Measurements from ENCODE around the gene TRPV4. TPM values are rescaled to one million over a fixed set of nuclear protein-coding genes. Genes with fewer than 3 reads are reported as not detected.
A peak's percentile ranks its signal among the peaks of the same experiment; 100 is the strongest.

The TRPV4 gene
- total RNA-seq, 2 experiments from 2014 or later, result not detected

DNA sequence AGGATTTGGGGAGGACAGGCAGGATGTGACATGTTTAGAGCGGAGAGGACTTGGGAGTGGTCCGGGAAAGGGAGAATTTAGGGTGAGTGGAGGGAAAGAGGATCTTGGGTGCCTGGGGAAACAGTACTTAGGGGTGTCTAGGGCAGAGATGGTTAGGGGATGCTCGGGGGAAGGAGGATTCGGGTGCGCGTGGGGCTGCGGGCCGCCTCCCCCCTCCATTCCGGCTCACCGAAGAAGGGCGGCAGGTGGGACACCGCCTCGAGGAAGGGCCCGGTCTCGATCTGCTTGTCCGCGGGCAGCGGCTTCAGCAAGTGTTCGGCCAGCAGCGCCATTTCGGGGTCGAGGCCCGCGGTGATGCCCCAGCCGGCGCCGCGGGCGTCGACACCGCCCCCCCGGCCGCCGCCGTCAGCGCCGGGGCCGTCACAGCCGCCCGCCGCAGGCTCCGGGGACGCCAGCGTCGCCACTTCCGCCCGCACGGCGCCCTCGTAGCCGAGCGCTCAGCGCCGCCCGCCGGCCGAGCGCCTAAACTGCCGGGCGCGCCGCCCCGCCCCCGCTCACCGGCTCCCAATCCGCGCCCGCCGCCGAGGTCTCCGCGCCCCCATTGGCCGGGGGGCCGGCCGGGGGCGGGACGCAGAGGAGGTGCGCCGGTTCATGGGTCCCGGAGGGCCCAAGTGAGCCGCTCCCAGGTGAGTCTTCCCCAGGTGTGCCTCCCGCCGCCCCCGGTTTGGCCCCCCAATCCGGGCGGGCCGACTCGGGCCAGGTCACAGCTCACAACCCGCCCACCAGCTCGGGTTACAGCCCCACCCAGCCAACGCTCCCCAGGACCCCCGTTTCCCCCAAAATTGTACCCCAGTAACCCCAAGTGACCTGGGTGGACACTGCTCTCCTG, 47.1 kb upstream of the TRPV4 start, which contains the start of gene GLTP:
GLTP (minus strand) TSS at position 499 of the 889 bp plus-strand sequence; CDS start at position 332, 167 bp downstream.
- Mint-ChIP-seq H3K4me3 (peak within 1 kb of the TSS; percentile 92), H3K36me3 (ENCODE audit: low read depth) (peaks cover 1% of the 10 kb centered on the region), H3K4me1 (ENCODE audit: low read depth) (peaks cover 54% of the 10 kb centered on the region), H3K9me3 (no peaks in the 10 kb centered on the region), H3K27me3 (no peaks in the 10 kb centered on the region), H3K27ac (peak within 1 kb of the TSS; percentile 87)
- Histone ChIP-seq H3K27me3 (ENCODE audit: control insufficient read depth in 1 of 2, insufficient read depth in 2 of 2, low read length in 2 of 2) (no peaks in the 10 kb centered on the region), H3K4me1 (ENCODE audit: insufficient read depth, low read length) (peaks cover 35% of the 10 kb centered on the region), H3K9me3 (ENCODE audit: control insufficient read depth in 1 of 2, insufficient read depth in 1 of 2, low read length in 2 of 2) (no peaks in the 10 kb centered on the region), H3K4me3 (ENCODE audit: low read length) (peak within 1 kb of the TSS; percentile 98), H3K36me3 (ENCODE audit: insufficient read depth, low read length) (no peaks in the 10 kb centered on the region), H3K27ac (ENCODE audit: low read depth in 1 of 2, low read length in 2 of 2) (peak within 1 kb of the TSS; percentile 81 to 85)
- DNase-seq (peak; percentile 78 to 97 (median 88)), ATAC-seq (ENCODE audit: poor library complexity) (peak; percentile 96)
- POLR2A ChIA-PET, result interaction anchor here (1.7 kb wide), 1 partner anchor 21 kb away, joined by 8 read pairs; the partner anchor contains the start of gene TCHP
- CTCF ChIA-PET, result interaction anchor here (1.5 to 2.8 kb wide), 2 partner anchors 20 to 35 kb away, joined by 6 to 9 read pairs; partner anchors contain the start of gene TCHP
- intact Hi-C loops (cut with DNase I, micrococcal nuclease), result loop anchor here (1.0 to 10.0 kb wide), 6 partner anchors 27 to 451 kb away; partner anchors contain the start of genes ANKRD13A (in 1 of the 2), GIT2 (in 1 of the 2), KCTD10 (in 1 of the 2) and UBE3B (in 1 of the 2)
- TF ChIP-seq, protein P1, sequence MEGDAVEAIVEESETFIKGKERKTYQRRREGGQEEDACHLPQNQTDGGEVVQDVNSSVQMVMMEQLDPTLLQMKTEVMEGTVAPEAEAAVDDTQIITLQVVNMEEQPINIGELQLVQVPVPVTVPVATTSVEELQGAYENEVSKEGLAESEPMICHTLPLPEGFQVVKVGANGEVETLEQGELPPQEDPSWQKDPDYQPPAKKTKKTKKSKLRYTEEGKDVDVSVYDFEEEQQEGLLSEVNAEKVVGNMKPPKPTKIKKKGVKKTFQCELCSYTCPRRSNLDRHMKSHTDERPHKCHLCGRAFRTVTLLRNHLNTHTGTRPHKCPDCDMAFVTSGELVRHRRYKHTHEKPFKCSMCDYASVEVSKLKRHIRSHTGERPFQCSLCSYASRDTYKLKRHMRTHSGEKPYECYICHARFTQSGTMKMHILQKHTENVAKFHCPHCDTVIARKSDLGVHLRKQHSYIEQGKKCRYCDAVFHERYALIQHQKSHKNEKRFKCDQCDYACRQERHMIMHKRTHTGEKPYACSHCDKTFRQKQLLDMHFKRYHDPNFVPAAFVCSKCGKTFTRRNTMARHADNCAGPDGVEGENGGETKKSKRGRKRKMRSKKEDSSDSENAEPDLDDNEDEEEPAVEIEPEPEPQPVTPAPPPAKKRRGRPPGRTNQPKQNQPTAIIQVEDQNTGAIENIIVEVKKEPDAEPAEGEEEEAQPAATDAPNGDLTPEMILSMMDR (IDR thresholded peaks at IDR 0.05), result no peak

GRCh38 chr12:109879351-109880042, 46.3 kb upstream of the TRPV4 start:
- TF ChIP-seq, protein P1 (IDR thresholded peaks at IDR 0.05), result no peak
- Histone ChIP-seq H3K36me3 (ENCODE audit: insufficient read depth, low read length) (no peaks in the 10 kb centered on the region), H3K9me3 (ENCODE audit: control insufficient read depth in 1 of 2, insufficient read depth in 1 of 2, low read length in 2 of 2) (no peaks in the 10 kb centered on the region), H3K4me1 (ENCODE audit: insufficient read depth, low read length) (peaks cover 35% of the 10 kb centered on the region), H3K27me3 (ENCODE audit: control insufficient read depth in 1 of 2, insufficient read depth in 2 of 2, low read length in 2 of 2) (no peaks in the 10 kb centered on the region), H3K27ac (ENCODE audit: low read depth in 1 of 2, low read length in 2 of 2) (peak overlapping the region; percentile 81 to 85), H3K4me3 (ENCODE audit: low read length) (peak overlapping the region; percentile 98)
- Mint-ChIP-seq H3K27ac (peak overlapping the region; percentile 83), H3K4me3 (peak overlapping the region; percentile 92), H3K36me3 (ENCODE audit: low read depth) (peaks cover 8% of the 10 kb centered on the region), H3K27me3 (no peaks in the 10 kb centered on the region), H3K4me1 (ENCODE audit: low read depth) (peaks cover 62% of the 10 kb centered on the region), H3K9me3 (no peaks in the 10 kb centered on the region)
- DNase-seq, result peak in 4 of 14 experiments; percentile 8 to 49 (median 34)
- POLR2A ChIA-PET, result no interaction called here
- CTCF ChIA-PET, result interaction anchor here (2.8 kb wide), 1 partner anchor 34 kb away, joined by 9 read pairs; no protein-coding TSS in a partner anchor
- intact Hi-C loops (cut with DNase I, micrococcal nuclease), result loop anchor here (1.0 to 10.0 kb wide), 9 partner anchors 25 to 451 kb away; partner anchors contain the start of genes ANKRD13A (in 1 of the 2), ATP2A2 (in 1 of the 2), GIT2 (in 1 of the 2) and KCTD10 (in 1 of the 2)
- no peak for ATAC-seq (ENCODE audit: poor library complexity)

DNA sequence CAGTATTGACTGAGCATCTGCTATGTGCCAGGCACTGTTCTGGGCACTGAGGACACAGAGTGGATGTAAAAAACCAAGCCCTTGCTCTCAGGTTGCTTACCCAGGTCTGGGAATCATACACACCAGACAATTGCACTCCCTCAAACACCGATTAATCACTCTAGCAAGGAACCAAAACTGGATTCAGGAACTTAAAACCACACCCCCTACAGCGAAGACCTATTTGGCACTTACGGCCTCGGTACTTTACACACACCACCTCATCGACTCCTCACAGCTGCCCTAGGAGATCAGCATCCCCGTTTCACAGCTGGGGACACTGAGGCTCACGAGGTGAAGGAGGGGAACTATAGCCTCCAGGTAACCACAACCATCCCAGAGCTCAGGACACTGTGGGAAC, 45.6 kb upstream of the TRPV4 start:
- TF ChIP-seq, protein P1 (IDR thresholded peaks at IDR 0.05), result no peak
- no peaks in the 10 kb centered on the region for H3K9me3 ChIP-seq (ENCODE audit: control insufficient read depth in 1 of 2, insufficient read depth in 1 of 2, low read length in 2 of 2)
- POLR2A ChIA-PET, result no interaction called here
- no peaks in the 10 kb centered on the region for H3K36me3 ChIP-seq (ENCODE audit: insufficient read depth, low read length)
- CTCF ChIA-PET, result interaction anchor here (0.7 to 2.8 kb wide), 2 partner anchors 33 to 552 kb away, joined by 3 to 9 read pairs; no protein-coding TSS in a partner anchor
- DNase-seq, result peak in 2 of 14 experiments; percentile 40 to 41
- intact Hi-C loops (cut with DNase I, micrococcal nuclease), result loop anchor here in 1 of 2 experiments (2.0 to 5.0 kb wide), 3 partner anchors 24 to 404 kb away; partner anchors contain the start of gene ATP2A2
- peak overlapping the region; percentile 98 for H3K4me3 ChIP-seq (ENCODE audit: low read length)
- no peak for ATAC-seq (ENCODE audit: poor library complexity)
- peak overlapping the region; percentile 92 for H3K4me3 Mint-ChIP-seq
- no peaks in the 10 kb centered on the region for H3K9me3 Mint-ChIP-seq
- H3K27ac Mint-ChIP-seq, result peak overlapping the region; percentile 62
- no peaks in the 10 kb centered on the region for H3K27me3 ChIP-seq (ENCODE audit: control insufficient read depth in 1 of 2, insufficient read depth in 2 of 2, low read length in 2 of 2)
- H3K4me1 Mint-ChIP-seq (ENCODE audit: low read depth), result peaks cover 68% of the 10 kb centered on the region
- H3K36me3 Mint-ChIP-seq (ENCODE audit: low read depth), result peaks cover 12% of the 10 kb centered on the region
- peaks cover 35% of the 10 kb centered on the region for H3K4me1 ChIP-seq (ENCODE audit: insufficient read depth, low read length)
- no peaks in the 10 kb centered on the region for H3K27me3 Mint-ChIP-seq
- H3K27ac ChIP-seq (ENCODE audit: low read depth in 1 of 2, low read length in 2 of 2), result no peak overlapping the region

All from CD4-positive, alpha-beta T cell (primary cell).